Upper lobe of left lung (tissue), 6 donors: ENCODE results near the gene TMEM164. TPM values are rescaled to one million over a fixed set of nuclear protein-coding genes. Genes with fewer than 3 reads are reported as not detected.

Experiments
- ATAC-seq, 2 donors: fragments of 200-7000 bp; cut with Tn5 transposase; one replicate each; pipeline ENCODE4 v1.9.1; 2022; ENCODE audit warnings: mild to moderate bottlenecking in 2 of 2, moderate library complexity in 2 of 2; ENCODE audit not compliant: low FRiP score in 2 of 2
- DNase-seq, 2 donors: peaks; one replicate each; pipeline ENCODE4 v3.0.0-alpha.2; 2019 to 2020
- H3K27ac ChIP-seq, 4 donors: fragments of 200-600 bp; sonication (generic); one replicate each; pipeline ENCODE4 v1.5.1; 2016 to 2019
- H3K27me3 ChIP-seq, 4 donors: fragments of 200-600 bp; sonication (generic); one replicate each; pipeline ENCODE4 v1.5.1; 2017 to 2019
- H3K36me3 ChIP-seq, 4 donors: fragments of 200-600 bp; sonication (generic); one replicate each; pipeline ENCODE4 v1.5.1; 2016 to 2019
- H3K4me1 ChIP-seq, 4 donors: fragments of 200-600 bp; sonication (generic); one replicate each; pipeline ENCODE4 v1.5.1; 2018 to 2019
- H3K4me3 ChIP-seq, 4 donors: fragments of 200-600 bp; sonication (generic); one replicate each; pipeline ENCODE4 v1.5.1; 2017 to 2019; ENCODE audit warnings: mild to moderate bottlenecking in 2 of 4, moderate library complexity in 1 of 4
- H3K9me3 ChIP-seq, 4 donors: fragments of 200-600 bp; sonication (generic); one replicate each; pipeline ENCODE4 v1.5.1; 2018 to 2019
- CTCF ChIP-seq, 6 experiments: fragments of 450-650 bp in 4 of 6; fragments of 200-600 bp in 2 of 6; sonication (generic) in 2 of 6; IDR thresholded peaks; one replicate each; pipeline ENCODE4 v1.5.1; 2016 to 2019; ENCODE audit warnings: antibody characterized with exemption in 6 of 6
- EP300 ChIP-seq, 4 donors: sonication (generic); formaldehyde crosslinking; IDR thresholded peaks; one replicate each; pipeline ENCODE4 v1.5.1; 2017; ENCODE audit warnings: antibody characterized with exemption in 4 of 4, control low read depth in 2 of 4
- POLR2A ChIP-seq, 4 donors: fragments of 450-650 bp; IDR thresholded peaks; one replicate each; pipeline ENCODE4 v1.5.1; 2016 to 2017; ENCODE audit warnings: antibody characterized with exemption in 4 of 4, mild to moderate bottlenecking in 2 of 4
- POLR2AphosphoS5 ChIP-seq, 2 donors: sonication (generic); formaldehyde crosslinking; IDR thresholded peaks; one replicate each; pipeline ENCODE4 v1.5.1; 2017; ENCODE audit warnings: antibody characterized with exemption in 2 of 2
- WGBS, 2 donors: methylation state at CpG; one replicate each; pipeline ENCODE4 v1.1.5; 2017 to 2018; 5-methylcytosine and 5-hydroxymethylcytosine counted together
- total RNA-seq, 6 donors: library from RNA; depleted of rRNA in 4 of 6; stranded (reverse); fragments of >200 nt in 4 of 6; gene quantifications; one replicate each; pipeline versions ENCODE4 v1.1.0 to v1.2.1, GENCODE V29; 2016 to 2021
- donor health status: DM: no; HTN: no; CAD: no; lungs with moderate emphysema.
- donor health status: DM: no; HTN: yes; CAD: no; lungs with severe emphysema.

Gene TMEM164
- total RNA-seq, 6 donors from 2014 or later = 41.8 to 115 (median 61.8) TPM

- no peak overlapping the region for H3K27ac ChIP-seq
- WGBS, 2 donors = 77 to 100% methylated on average over 1 of the region's 1 CpG
- H3K4me3 ChIP-seq = no peak overlapping the region
- no peaks in the 10 kb centered on the region for H3K27me3 ChIP-seq
- no peak for DNase-seq
- TF ChIP-seq POLR2AphosphoS5 (IDR thresholded peaks at IDR 0.05) (no peak), EP300 (IDR thresholded peaks at IDR 0.05) (no peak), CTCF (IDR thresholded peaks at IDR 0.05) (no peak), POLR2A (IDR thresholded peaks at IDR 0.05) (no peak)
- no peak for ATAC-seq
- H3K36me3 ChIP-seq = no peaks in the 10 kb centered on the region
- H3K9me3 ChIP-seq = no peaks in the 10 kb centered on the region
- H3K4me1 ChIP-seq = peaks cover 0 to 3% (median 0%) of the 10 kb centered on the region in 4 donors
These were observed 210.3 kb downstream of the TMEM164 start for GRCh38 chrX:110213183-110213582.

GRCh38 chrX:110214684-110215083 is 211.8 kb downstream of the TMEM164 start:
- H3K4me1 ChIP-seq = peaks cover 0 to 3% (median 0%) of the 10 kb centered on the region in 4 donors
- 45 to 72% methylated on average over 1 of the region's 1 CpG for WGBS, 2 donors
- no peak overlapping the region for H3K27ac ChIP-seq
- H3K9me3 ChIP-seq = no peaks in the 10 kb centered on the region
- ATAC-seq = no peak
- DNase-seq = no peak
- TF ChIP-seq EP300 (IDR thresholded peaks at IDR 0.05) = no peak
- no peak for TF ChIP-seq POLR2AphosphoS5 (IDR thresholded peaks at IDR 0.05)
- TF ChIP-seq POLR2A (IDR thresholded peaks at IDR 0.05) = no peak
- no peak for TF ChIP-seq CTCF (IDR thresholded peaks at IDR 0.05)
- H3K27me3 ChIP-seq = no peaks in the 10 kb centered on the region
- no peak overlapping the region for H3K4me3 ChIP-seq
- H3K36me3 ChIP-seq = no peaks in the 10 kb centered on the region

- ATAC-seq (no peak), DNase-seq (no peak)
- Histone ChIP-seq H3K27ac (no peak overlapping the region), H3K4me3 (no peak overlapping the region), H3K4me1 (peaks cover 0 to 3% (median 0%) of the 10 kb centered on the region in 4 donors), H3K27me3 (no peaks in the 10 kb centered on the region), H3K9me3 (no peaks in the 10 kb centered on the region), H3K36me3 (no peaks in the 10 kb centered on the region)
- TF ChIP-seq EP300 (IDR thresholded peaks at IDR 0.05) (no peak), POLR2AphosphoS5 (IDR thresholded peaks at IDR 0.05) (no peak), CTCF (IDR thresholded peaks at IDR 0.05) (no peak), POLR2A (IDR thresholded peaks at IDR 0.05) (no peak)
- WGBS, 2 donors = 48 to 57% methylated on average over 1 of the region's 1 CpG
These were observed 212.5 kb downstream of the TMEM164 start for GRCh38 chrX:110215411-110215810.

DNA sequence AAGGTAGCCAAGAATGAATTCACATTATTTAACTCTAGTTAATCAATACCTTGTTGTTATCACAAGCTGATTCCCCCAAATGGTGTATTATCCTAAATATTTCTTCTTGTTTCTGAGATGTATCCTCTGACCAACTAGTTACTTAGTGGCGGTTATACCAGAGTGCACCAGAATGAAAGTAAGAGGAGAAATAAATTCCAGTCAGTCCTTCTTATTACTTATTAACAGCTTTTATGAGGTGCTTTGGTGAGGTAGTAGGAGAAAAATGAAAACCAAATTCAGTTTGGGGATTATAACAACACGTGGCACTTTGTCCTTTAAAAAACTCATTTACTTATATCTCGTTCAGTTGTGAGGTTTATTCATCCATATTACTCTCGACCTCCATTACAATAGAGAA is 213.1 kb downstream of the TMEM164 start:
- 57 to 89% methylated on average over 4 of the region's 4 CpGs for WGBS, 2 donors
- DNase-seq = no peak

More for the DNA sequence above, 213.1 kb downstream of the TMEM164 start:
- peaks cover 0 to 3% (median 0%) of the 10 kb centered on the region in 4 donors for H3K4me1 ChIP-seq
- H3K27me3 ChIP-seq = no peaks in the 10 kb centered on the region
- no peak for ATAC-seq
- H3K9me3 ChIP-seq = no peaks in the 10 kb centered on the region
- no peaks in the 10 kb centered on the region for H3K36me3 ChIP-seq
- no peak overlapping the region for H3K4me3 ChIP-seq
- no peak for TF ChIP-seq CTCF (IDR thresholded peaks at IDR 0.05)
- no peak for TF ChIP-seq EP300 (IDR thresholded peaks at IDR 0.05)
- no peak for TF ChIP-seq POLR2AphosphoS5 (IDR thresholded peaks at IDR 0.05)
- no peak for TF ChIP-seq POLR2A (IDR thresholded peaks at IDR 0.05)
- H3K27ac ChIP-seq = no peak overlapping the region
